KOPT-K1 (cell line): ENCODE data around the gene DNM2.

Experiments
- H3K27ac ChIP-seq: fragments of 200-600 bp; sonication (generic); 2 replicates; pipeline ENCODE4 v1.5.1; 2016; ENCODE audit warnings: antibody characterized with exemption, mild to moderate bottlenecking, low read depth, low read length; ENCODE audit not compliant: poor library complexity, severe bottlenecking
- H3K36me3 ChIP-seq: fragments of 200-600 bp; sonication (generic); 2 replicates; pipeline ENCODE4 v1.5.1; 2017; ENCODE audit warnings: antibody characterized with exemption, mild to moderate bottlenecking, low read length, moderate library complexity; ENCODE audit not compliant: insufficient read depth
- H3K9me3 ChIP-seq: fragments of 200-600 bp; sonication (generic); 2 replicates; pipeline ENCODE4 v1.5.1; 2017; ENCODE audit warnings: antibody characterized with exemption, low read length, mild to moderate bottlenecking; ENCODE audit not compliant: insufficient read depth, poor library complexity, severe bottlenecking

Gene DNM2

DNA sequence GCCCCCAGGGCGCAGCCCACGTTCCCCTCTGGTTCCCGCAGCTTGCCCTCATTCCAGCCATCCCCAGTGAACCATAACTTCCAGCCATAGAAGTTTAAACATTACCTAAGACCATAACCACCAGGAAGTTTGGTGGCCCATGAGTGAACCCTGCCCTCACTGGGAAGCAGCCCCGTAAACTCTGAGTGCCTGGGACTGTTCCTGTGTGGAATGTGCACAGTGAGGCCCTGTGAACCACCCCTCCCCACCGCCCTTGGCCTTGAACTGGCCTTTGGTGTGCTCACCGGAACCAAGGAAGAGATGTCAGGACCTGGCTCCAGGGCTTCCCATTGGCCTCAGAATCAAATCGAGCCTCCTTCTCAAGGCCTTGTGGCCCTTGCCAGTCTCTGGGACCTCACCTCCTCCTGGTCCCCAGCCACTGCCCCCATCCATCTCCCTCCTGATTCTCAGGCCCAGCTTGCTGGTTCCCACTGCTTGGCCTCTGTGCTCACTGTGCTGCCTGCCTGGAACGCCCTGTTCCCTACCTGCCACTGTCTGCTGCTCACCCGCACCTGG lies 46.5 kb downstream of the DNM2 start:
- Histone ChIP-seq H3K36me3 (peaks cover 80% of the 10 kb centered on the region), H3K27ac (peak overlapping the region; percentile 32), H3K9me3 (no peaks in the 10 kb centered on the region)

DNA sequence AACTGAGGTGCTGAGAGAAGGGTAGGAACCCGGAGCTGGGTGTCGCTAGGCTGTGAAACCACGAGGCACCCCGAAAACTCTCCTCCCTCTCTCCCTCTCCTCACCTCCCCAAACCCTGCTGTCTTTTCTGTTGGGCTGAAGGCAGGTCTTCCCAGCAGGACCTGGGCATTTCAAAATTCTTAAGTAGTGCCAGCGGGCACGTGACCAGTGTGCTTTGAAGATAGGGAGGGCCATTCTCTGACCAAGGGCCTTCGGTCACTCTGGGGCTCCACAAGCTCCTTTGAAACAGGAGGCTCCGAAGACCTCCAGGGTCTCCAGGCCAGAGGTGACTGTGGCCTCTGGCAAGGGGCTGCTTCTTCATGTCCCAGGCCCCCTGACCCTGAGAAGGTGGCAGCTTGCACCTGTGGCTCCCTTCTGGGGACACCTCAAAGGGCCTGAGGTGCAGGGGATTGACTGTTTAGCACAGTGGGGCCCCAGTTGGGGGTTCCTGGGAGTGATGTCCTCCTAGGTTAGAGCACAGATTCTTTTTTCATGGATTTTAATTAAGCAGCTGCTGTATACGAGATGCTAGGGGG lies 48.3 kb downstream of the DNM2 start:
- Histone ChIP-seq H3K9me3 (no peaks in the 10 kb centered on the region), H3K27ac (no peak overlapping the region), H3K36me3 (peaks cover 95% of the 10 kb centered on the region)

DNA sequence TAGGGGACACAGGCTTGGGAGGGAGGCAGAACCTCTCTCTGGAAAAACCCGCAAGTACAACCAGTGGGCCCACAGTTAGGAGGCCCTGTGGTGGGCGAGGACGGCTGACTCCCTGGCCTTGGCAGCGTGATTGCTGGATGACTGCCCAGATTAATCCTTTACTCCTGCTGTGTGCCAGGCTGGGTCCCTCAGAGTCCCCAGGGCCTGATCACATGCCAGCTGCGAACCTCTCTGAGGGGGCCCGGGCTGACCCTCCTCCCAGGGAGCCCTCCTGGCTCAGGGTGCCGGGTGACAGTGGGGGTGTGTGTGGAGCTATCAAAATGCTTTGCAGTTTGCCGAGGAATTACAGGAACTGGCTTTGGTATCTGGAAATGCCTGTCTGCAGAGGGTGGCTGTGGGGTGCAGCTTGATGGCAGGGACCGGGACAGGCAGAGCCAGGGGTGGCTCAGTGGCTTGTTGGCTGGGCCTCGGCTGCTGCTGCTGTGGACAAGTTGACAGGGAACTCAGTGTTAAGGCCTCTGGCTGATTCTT lies 48.9 kb downstream of the DNM2 start:
- Histone ChIP-seq H3K9me3 (no peaks in the 10 kb centered on the region), H3K27ac (no peak overlapping the region), H3K36me3 (peaks cover 95% of the 10 kb centered on the region)

DNA sequence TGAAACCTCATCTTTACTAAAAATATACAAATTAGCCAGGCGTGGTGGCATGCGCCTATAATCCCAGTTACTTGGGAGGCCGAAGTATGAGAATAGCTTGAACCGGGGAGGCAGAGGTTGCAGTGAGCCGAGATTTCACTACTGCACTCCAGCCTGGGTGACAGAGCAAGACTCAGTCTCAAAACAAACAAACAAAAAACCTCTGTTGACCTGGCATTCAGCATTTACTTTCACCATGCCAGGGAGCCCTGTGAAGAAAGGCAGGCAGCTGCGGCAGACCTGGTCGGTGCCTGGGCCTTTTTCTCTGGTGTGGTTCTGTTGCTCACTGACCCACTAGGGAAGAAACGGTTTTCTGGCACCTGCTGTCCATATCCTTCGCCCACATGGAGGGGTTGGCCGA lies 49.8 kb downstream of the DNM2 start:
- Histone ChIP-seq H3K27ac (no peak overlapping the region), H3K9me3 (no peaks in the 10 kb centered on the region), H3K36me3 (peaks cover 92% of the 10 kb centered on the region)

DNA sequence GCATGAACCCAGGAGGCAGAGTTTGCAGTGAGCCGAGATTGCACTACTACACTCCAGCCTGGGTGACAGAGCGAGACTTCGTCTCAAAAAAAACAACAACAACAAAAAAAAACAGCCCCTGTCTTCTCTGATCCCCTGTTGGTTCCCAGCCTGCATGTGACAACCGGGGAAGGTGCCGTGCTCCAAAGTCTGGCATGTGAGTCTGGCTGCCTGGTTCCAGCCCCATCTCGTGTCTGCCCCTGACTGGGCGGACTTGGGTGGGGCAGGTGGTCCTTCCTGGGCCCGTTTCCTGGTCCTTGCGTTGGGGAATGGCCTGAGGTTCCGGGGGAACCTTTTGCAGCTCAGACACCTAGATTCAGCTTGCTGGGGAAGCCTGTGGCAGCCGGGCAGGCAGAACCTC lies 50.5 kb downstream of the DNM2 start:
- Histone ChIP-seq H3K36me3 (peaks cover 92% of the 10 kb centered on the region), H3K27ac (no peak overlapping the region), H3K9me3 (no peaks in the 10 kb centered on the region)

DNA sequence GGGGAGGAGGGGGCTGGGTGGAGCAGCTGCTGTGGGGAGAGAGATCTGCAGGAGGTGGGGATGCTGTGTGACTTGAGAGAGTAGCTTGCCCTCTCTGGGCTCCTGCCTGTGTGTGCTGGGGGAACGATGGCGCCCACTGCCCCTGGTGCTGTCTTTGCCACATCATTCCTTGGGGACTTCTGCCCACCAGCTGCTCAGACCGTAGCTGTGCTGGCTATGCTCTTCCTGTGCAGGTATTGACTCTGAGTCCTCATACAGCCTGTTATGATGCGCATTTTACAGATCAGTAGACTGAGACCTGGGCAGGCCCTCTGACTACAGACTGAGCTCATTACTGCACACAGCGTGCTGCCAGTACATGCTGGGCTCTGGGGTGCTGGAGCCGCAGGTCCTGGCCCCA lies 51.1 kb downstream of the DNM2 start:
- no peaks in the 10 kb centered on the region for H3K9me3 ChIP-seq
- peaks cover 92% of the 10 kb centered on the region for H3K36me3 ChIP-seq
- no peak overlapping the region for H3K27ac ChIP-seq

DNA sequence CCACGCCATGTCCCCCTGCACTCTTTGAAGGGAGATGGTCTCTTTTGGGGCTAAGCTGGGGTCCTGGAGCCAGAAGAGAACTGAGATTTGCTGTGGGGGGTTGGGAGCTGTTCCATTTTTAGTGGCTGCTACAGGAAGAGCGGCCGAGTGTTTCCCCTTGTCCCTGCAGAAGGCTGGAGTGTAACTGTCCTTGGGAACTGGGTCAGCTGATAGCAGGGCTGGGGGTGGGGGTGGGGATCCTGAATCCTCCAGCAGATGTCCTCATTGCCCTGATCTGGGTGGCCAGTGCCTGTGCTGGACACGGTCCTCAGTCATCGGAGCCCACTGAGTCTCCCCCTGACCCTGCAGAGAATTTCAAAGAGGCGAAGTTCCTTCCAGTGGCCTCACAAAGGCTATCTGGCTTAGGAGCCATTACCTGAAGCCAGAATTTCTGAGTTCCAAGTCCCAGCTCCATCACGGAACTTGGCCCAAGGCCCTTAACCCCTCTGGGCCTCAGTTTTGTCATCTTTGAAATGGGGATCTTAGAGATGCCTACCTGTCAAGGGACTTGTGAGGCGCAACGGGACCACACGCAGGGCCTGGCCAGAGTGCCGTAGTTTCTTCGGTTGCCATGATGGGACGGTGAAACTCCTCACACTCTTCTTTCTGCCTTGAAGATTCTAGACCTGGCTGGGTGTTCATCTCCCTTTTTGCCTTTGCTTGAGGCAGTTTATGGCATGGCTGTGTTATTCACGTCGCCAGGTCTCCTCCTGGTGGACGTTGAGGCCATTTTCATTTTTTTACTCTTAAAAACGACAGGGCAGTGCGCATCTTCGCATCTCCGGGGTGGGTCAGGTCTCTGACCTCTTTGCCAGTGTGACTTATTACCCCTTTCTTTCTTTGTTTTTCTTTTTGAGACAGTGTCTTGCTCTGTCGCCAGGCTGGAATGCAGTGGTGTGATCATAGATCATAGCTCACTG lies 51.9 kb downstream of the DNM2 start:
- Histone ChIP-seq H3K27ac (no peak overlapping the region), H3K36me3 (peaks cover 93% of the 10 kb centered on the region), H3K9me3 (no peaks in the 10 kb centered on the region)

DNA sequence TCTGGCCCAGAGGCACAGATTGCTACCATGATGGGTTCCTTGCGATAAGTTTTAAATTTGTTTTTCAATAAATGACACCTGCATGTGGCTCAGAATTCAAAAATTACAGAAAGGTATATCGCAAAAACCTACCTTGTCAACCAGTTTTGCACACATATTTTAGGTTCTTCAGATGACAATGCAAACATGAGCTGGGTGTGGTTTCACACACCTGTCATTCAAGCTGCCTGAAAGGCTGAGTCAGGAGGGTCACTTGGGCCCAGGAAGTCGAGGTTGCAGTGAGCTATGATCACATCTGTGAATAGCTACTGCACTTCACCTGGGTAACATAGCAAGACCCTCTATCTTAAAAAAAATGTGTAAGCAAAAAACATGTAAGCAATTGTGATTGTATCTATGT lies 56.1 kb downstream of the DNM2 start:
- Histone ChIP-seq H3K36me3 (peaks cover 94% of the 10 kb centered on the region), H3K9me3 (no peaks in the 10 kb centered on the region), H3K27ac (no peak overlapping the region)

DNA sequence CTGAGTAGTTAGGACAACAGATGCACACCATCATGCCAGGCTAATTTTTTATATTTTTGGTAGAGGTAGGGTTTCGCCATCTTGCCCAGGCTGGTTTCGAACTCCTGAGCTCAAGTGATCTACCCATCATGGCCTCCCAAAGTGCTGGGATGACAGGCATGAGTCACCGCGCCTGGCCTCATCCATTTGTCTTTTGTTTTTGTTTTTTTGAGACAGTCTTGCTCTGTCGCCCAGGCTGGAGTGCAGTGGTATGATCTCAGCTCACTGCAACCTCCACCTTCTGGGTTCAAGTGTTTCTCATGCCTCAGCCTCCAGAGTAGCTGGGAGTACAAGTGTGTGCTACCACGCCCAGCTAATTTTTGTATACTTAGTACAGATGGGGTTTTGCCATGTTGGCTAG lies 57.0 kb downstream of the DNM2 start:
- no peaks in the 10 kb centered on the region for H3K9me3 ChIP-seq
- H3K27ac ChIP-seq: no peak overlapping the region
- peaks cover 94% of the 10 kb centered on the region for H3K36me3 ChIP-seq

DNA sequence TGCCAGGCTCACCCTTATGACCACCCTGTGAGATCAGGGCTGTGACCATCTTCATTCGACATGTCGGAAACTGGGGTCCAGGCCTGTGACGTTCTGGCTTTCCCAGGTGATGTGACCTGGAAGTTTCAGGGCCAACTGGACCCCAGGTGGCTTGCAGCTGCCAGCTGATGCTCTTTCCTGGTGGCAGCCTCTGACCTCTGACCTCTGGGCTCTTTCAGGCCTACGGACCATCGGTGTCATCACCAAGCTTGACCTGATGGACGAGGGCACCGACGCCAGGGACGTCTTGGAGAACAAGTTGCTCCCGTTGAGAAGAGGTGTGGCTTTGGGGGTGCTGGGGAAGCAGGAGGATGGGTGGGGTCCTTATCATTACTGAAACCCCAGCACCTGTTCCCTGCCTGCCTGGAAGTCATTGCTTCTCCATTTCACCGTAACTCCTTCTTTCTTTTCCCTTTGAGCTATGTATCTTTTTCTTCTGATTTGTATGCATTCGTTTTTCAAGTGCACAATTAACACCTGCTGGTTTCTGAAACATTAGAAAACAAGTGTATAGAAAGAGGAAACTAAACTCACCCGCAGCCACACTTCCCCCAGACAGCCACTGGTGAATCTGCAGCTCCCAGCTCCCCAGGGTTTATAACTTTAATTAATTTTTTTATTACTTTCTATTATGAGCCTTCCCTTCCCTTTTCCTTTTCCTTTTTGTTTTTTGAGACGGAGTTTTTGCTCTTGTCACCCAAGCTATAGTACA lies 59.2 kb downstream of the DNM2 start:
- H3K36me3 ChIP-seq: peaks cover 97% of the 10 kb centered on the region
- H3K27ac ChIP-seq: no peak overlapping the region
- H3K9me3 ChIP-seq: no peaks in the 10 kb centered on the region

DNA sequence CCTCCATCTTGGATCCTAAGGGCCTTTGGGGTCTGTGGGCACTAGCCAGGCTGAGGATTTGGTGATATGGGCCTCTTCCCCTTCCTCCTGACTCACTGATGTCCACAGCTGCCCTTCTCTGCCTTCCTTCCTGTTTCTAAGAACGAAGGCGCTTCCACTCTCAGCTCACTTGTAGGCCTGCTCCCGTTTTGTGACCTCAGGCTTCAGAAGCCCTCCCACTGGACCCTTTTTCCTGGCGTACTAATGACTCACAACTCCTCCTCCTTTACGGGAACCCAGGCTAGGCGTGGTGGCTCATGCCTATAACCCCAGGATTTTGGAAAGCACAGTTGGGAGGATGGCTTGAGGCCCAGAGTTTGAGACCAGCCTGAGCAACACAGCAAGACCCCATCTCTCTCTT lies 62.5 kb downstream of the DNM2 start:
- Histone ChIP-seq H3K36me3 (peaks cover 97% of the 10 kb centered on the region), H3K27ac (no peak overlapping the region), H3K9me3 (no peaks in the 10 kb centered on the region)

DNA sequence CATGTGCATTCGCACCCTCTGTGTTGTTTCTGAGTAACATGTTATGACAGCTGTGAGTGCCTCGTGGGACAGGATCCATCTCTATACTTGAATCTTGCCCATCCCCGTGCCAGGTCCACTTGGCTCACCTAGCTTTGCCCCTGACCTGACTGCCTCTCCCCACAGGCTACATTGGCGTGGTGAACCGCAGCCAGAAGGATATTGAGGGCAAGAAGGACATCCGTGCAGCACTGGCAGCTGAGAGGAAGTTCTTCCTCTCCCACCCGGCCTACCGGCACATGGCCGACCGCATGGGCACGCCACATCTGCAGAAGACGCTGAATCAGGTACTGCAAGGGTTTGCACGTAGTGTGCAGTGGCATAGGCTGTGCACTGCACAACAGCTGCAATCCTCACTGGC lies 64.9 kb downstream of the DNM2 start:
- H3K36me3 ChIP-seq: peaks cover 97% of the 10 kb centered on the region

DNA sequence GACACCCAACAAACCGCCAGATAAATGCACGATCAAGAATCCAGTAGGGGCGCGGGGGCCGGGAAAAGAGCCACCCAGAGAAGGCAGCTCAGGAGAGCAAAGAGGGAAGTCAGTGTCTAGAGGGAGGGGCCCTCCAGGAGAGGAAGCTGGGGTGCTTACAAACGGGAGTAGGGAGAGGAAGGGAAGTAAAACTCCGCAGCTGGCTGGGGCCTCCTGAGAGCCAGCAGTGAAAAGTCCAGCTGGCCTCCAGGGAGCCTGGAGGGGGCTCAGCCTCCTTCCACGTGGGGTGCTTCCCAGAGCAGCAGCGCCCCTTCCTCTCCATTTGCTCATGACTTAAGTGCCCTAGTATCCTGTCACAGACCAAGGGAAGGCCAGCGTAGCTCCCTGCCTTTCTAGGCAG lies 66.4 kb downstream of the DNM2 start:
- peaks cover 100% of the 10 kb centered on the region for H3K36me3 ChIP-seq
- no peak overlapping the region for H3K27ac ChIP-seq
- H3K9me3 ChIP-seq: no peaks in the 10 kb centered on the region

More for the DNA sequence above, 64.9 kb downstream of the DNM2 start:
- H3K9me3 ChIP-seq: no peaks in the 10 kb centered on the region
- H3K27ac ChIP-seq: no peak overlapping the region

DNA sequence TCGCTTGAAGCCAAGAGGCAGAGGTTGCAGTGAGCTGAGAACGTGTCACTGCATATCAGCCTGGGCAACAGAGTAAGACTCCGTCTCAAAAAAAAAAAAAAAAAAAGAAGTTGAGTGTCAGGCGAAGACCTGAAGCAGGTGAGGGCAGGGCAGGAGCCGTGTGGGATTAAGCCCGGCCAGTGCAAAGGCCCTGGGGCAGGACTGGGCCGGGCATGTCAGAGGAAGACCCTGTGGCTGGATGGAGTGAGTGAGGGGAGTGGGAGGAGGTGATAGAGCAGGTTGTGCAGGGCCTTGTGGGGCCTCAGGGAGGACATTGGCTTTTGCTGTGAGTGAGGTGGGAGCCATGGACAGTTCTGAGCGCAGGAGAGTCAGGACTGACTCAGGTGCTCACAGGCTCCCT lies 70.3 kb downstream of the DNM2 start:
- no peak overlapping the region for H3K27ac ChIP-seq
- peaks cover 100% of the 10 kb centered on the region for H3K36me3 ChIP-seq
- H3K9me3 ChIP-seq: no peaks in the 10 kb centered on the region

DNA sequence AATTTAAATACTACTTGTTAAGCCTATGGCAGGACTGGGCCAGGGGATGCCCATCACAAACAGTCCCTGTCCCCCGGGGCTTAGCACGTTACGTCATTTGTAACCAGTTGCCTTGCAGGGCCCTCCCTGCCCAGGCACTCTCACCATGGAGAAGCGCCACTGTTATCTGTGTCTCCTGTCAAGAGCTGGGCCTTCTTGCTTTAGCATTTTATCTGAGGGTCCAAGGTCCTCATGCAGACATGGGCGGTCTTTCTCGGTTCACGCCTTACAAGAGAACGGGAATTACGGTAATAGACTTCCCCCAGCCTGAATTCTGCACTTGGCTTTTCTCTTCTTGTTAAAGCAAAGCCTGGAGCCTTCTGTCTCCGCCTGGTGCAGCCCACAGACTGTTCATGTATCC lies 72.0 kb downstream of the DNM2 start:
- H3K27ac ChIP-seq: no peak overlapping the region
- peaks cover 100% of the 10 kb centered on the region for H3K36me3 ChIP-seq
- no peaks in the 10 kb centered on the region for H3K9me3 ChIP-seq
